Measurements from ENCODE around the gene KCNT1. TPM values are rescaled to one million over a fixed set of nuclear protein-coding genes. Genes with fewer than 3 reads are reported as not detected.
"Not testable (repeated sequence)": the region's sequence is repeated elsewhere in the genome, so short reads cannot be mapped to it uniquely, and the experiment has no call there.

The KCNT1 gene
- total RNA-seq, 1 donor from 2014 or later, result not detected

- no peak overlapping the region for H3K9ac ChIP-seq (ENCODE audit: low read length)
- TF ChIP-seq CTCF (IDR thresholded peaks at IDR 0.05; ENCODE audit: insufficient read depth, low read depth, low read length) (no peak), EZH2 (IDR thresholded peaks at IDR 0.05; ENCODE audit: insufficient read depth, low read length) (no peak)
- no peaks in the 10 kb centered on the region for H3K79me2 ChIP-seq (ENCODE audit: insufficient read depth, low read length)
- H3K36me3 ChIP-seq (ENCODE audit: insufficient read depth, low read length), result no peaks in the 10 kb centered on the region
- DNase-seq (ENCODE audit: low read depth), result no peak
- no peaks in the 10 kb centered on the region for H3K27me3 ChIP-seq (ENCODE audit: insufficient read depth, low read length)
- no peak for FAIRE-seq
- no peaks in the 10 kb centered on the region for H3K4me1 ChIP-seq (ENCODE audit: insufficient read depth, low read length)
- H3K4me1 Mint-ChIP-seq (ENCODE audit: low read depth, unreplicated experiment), result no peaks in the 10 kb centered on the region
- H3K9me3 ChIP-seq (ENCODE audit: insufficient read depth, low read depth, low read length), result no peaks in the 10 kb centered on the region
- H3K27me3 Mint-ChIP-seq (ENCODE audit: low read depth, unreplicated experiment), result peaks cover 14% of the 10 kb centered on the region
- no peak overlapping the region for H3K4me2 ChIP-seq (ENCODE audit: low read length)
- H3K4me3 Mint-ChIP-seq (ENCODE audit: unreplicated experiment), result no peak overlapping the region
- H3K36me3 Mint-ChIP-seq (ENCODE audit: low read depth, unreplicated experiment), result peaks cover 5% of the 10 kb centered on the region
- H3K4me3 ChIP-seq (ENCODE audit: insufficient read depth, low read depth, low read length), result no peak overlapping the region
- no peak overlapping the region for H3K27ac Mint-ChIP-seq (ENCODE audit: unreplicated experiment)
- no peak overlapping the region for H2AFZ ChIP-seq (ENCODE audit: low read depth, low read length)
- no peak overlapping the region for H3K27ac ChIP-seq (ENCODE audit: low read depth, low read length)
- peaks cover 9% of the 10 kb centered on the region for H3K9me3 Mint-ChIP-seq (ENCODE audit: unreplicated experiment)
- H4K20me1 ChIP-seq (ENCODE audit: insufficient read depth, low read length), result no peaks in the 10 kb centered on the region
Measured at GRCh38 chr9:135670721-135671590, 31.0 kb upstream of the KCNT1 start.

GRCh38 chr9:135671591-135672041 is 30.4 kb upstream of the KCNT1 start:
- H3K9me3 Mint-ChIP-seq (ENCODE audit: unreplicated experiment), result peaks cover 9% of the 10 kb centered on the region
- no peak overlapping the region for H2AFZ ChIP-seq (ENCODE audit: low read depth, low read length)

GRCh38 chr9:135672786-135673185 is 29.2 kb upstream of the KCNT1 start:
- not testable (repeated sequence) for DNase-seq (ENCODE audit: low read depth); H3K27ac Mint-ChIP-seq (ENCODE audit: unreplicated experiment); H3K9me3 Mint-ChIP-seq (ENCODE audit: unreplicated experiment); H3K4me1 Mint-ChIP-seq (ENCODE audit: low read depth, unreplicated experiment); H4K20me1 ChIP-seq (ENCODE audit: insufficient read depth, low read length); H3K9ac ChIP-seq (ENCODE audit: low read length); H3K79me2 ChIP-seq (ENCODE audit: insufficient read depth, low read length); H3K4me3 Mint-ChIP-seq (ENCODE audit: unreplicated experiment); H3K27me3 ChIP-seq (ENCODE audit: insufficient read depth, low read length); H3K36me3 ChIP-seq (ENCODE audit: insufficient read depth, low read length); FAIRE-seq; H3K4me1 ChIP-seq (ENCODE audit: insufficient read depth, low read length); H3K9me3 ChIP-seq (ENCODE audit: insufficient read depth, low read depth, low read length); H3K36me3 Mint-ChIP-seq (ENCODE audit: low read depth, unreplicated experiment); H2AFZ ChIP-seq (ENCODE audit: low read depth, low read length); H3K4me3 ChIP-seq (ENCODE audit: insufficient read depth, low read depth, low read length); H3K27ac ChIP-seq (ENCODE audit: low read depth, low read length); H3K4me2 ChIP-seq (ENCODE audit: low read length)
- peaks cover 16% of the 10 kb centered on the region for H3K27me3 Mint-ChIP-seq (ENCODE audit: low read depth, unreplicated experiment)

More at GRCh38 chr9:135671591-135672041, 30.4 kb upstream of the KCNT1 start:
- no peaks in the 10 kb centered on the region for H3K9me3 ChIP-seq (ENCODE audit: insufficient read depth, low read depth, low read length)
- H3K36me3 Mint-ChIP-seq (ENCODE audit: low read depth, unreplicated experiment), result peaks cover 4% of the 10 kb centered on the region
- FAIRE-seq, result no peak
- TF ChIP-seq CTCF (IDR thresholded peaks at IDR 0.05; ENCODE audit: insufficient read depth, low read depth, low read length) (no peak), EZH2 (IDR thresholded peaks at IDR 0.05; ENCODE audit: insufficient read depth, low read length) (no peak)
- no peaks in the 10 kb centered on the region for H3K4me1 ChIP-seq (ENCODE audit: insufficient read depth, low read length)
- no peak overlapping the region for H3K27ac Mint-ChIP-seq (ENCODE audit: unreplicated experiment)
- H3K4me1 Mint-ChIP-seq (ENCODE audit: low read depth, unreplicated experiment), result no peaks in the 10 kb centered on the region
- H3K79me2 ChIP-seq (ENCODE audit: insufficient read depth, low read length), result no peaks in the 10 kb centered on the region
- no peak for DNase-seq (ENCODE audit: low read depth)
- no peaks in the 10 kb centered on the region for H3K36me3 ChIP-seq (ENCODE audit: insufficient read depth, low read length)
- peaks cover 10% of the 10 kb centered on the region for H3K27me3 Mint-ChIP-seq (ENCODE audit: low read depth, unreplicated experiment)
- no peak overlapping the region for H3K27ac ChIP-seq (ENCODE audit: low read depth, low read length)
- no peak overlapping the region for H3K4me3 ChIP-seq (ENCODE audit: insufficient read depth, low read depth, low read length)
- H4K20me1 ChIP-seq (ENCODE audit: insufficient read depth, low read length), result no peaks in the 10 kb centered on the region
- no peak overlapping the region for H3K4me2 ChIP-seq (ENCODE audit: low read length)
- no peaks in the 10 kb centered on the region for H3K27me3 ChIP-seq (ENCODE audit: insufficient read depth, low read length)
- H3K4me3 Mint-ChIP-seq (ENCODE audit: unreplicated experiment), result no peak overlapping the region
- H3K9ac ChIP-seq (ENCODE audit: low read length), result no peak overlapping the region
